Epithelial cell of proximal tubule (primary cell): ENCODE measurements around the gene CDC14A. TPM values are rescaled to one million over a fixed set of nuclear protein-coding genes. Genes with fewer than 3 reads are reported as not detected.

ENCODE experiments used
- DNase-seq: peaks from one replicate; pipeline ENCODE4 v3.0.0-alpha.2; 2011; ENCODE audit warnings: low read depth
- H3K4me3 ChIP-seq: 2 replicates; pipeline ENCODE4 v1.5.1; 2011; ENCODE audit warnings: low read depth, mild to moderate bottlenecking, low read length
- total RNA-seq: library from RNA; depleted of rRNA; stranded (reverse); fragments of >200 nt; gene quantifications from 2 replicates; pipeline ENCODE4 v1.2.3, GENCODE V29; 2015
- TF ChIP-seq, protein P1 (sequence below): conservative IDR thresholded peaks from 2 replicates; pipeline ENCODE4 v1.5.1; 2012; ENCODE audit warnings: low read depth, mild to moderate bottlenecking, low read length

The CDC14A gene
- total RNA-seq, 1 donor from 2014 or later, result 7.4 TPM

DNA sequence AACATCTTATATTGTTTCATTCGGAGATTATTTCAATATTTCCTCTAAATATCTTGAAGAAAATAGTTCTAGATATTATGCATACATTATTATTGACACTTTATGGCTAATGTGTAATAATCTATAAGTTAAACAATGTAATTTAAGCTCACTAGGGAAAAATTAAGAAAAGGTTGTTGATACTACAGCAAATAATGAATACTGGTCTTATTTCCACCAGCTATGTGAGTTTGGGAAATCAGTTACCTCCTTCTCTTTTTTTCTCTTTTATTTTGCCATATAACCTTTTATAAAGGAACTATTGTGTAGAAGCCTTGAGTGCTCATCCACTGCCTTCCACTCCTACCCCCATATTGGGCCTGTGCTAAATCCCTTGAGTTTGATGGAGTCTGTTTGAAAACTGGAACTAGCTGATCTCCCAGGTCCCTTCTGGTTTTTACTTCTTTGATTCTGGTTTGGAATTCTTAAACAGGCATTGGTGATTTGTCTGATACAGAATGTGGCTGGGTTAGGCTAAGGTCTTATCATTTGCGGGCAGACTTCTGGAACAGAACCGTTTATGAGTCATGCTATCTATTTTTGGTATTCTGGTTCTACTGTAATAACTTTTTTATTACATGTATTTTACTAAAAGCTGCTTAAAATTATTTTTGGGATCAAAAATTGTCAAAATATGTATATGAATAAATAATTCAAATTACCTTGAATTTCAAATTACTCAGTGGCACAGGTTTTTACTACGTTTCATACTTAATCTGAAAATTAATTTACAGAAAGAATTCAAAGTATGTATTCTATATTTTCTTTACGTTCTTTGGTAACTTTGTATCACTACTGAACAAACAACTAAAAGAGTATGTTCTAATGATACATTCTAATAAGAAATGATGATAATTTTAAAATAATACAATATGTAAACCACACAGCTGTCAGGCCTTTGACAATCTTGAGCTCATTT lies 5.0 kb upstream of the CDC14A start:
- DNase-seq, result no peak
- TF ChIP-seq, protein P1, sequence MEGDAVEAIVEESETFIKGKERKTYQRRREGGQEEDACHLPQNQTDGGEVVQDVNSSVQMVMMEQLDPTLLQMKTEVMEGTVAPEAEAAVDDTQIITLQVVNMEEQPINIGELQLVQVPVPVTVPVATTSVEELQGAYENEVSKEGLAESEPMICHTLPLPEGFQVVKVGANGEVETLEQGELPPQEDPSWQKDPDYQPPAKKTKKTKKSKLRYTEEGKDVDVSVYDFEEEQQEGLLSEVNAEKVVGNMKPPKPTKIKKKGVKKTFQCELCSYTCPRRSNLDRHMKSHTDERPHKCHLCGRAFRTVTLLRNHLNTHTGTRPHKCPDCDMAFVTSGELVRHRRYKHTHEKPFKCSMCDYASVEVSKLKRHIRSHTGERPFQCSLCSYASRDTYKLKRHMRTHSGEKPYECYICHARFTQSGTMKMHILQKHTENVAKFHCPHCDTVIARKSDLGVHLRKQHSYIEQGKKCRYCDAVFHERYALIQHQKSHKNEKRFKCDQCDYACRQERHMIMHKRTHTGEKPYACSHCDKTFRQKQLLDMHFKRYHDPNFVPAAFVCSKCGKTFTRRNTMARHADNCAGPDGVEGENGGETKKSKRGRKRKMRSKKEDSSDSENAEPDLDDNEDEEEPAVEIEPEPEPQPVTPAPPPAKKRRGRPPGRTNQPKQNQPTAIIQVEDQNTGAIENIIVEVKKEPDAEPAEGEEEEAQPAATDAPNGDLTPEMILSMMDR, result no peak
- H3K4me3 ChIP-seq, result no peak overlapping the region

DNA sequence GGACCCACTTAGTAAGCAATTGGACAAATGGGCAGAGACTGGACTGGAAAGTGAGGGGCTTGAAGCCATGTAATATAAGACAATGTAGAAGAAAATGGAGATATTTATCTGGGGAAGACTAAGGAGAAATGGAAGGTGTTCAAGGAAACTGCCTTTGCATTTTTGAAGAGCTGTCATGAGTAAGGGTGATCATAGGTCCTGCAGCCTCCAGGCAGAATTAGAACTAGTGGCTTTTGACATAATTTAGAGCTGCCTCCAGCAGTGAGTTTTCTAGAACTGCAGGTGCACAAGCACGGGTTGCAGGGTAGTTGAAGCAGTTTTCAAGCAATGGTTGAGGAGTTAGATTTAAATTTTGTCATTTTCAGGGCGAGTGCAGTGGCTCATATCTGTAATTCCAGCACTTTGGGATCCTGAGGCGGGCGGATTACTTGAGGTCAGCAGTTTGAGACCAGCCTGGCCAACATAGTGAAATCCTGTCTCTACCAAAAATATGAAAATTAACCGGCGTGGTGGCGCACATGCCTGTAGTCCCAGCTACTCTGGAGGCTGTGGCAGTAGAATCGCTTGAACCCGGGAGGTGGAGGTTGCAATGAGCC lies 3.7 kb upstream of the CDC14A start:
- DNase-seq, result no peak
- no peak overlapping the region for H3K4me3 ChIP-seq
- TF ChIP-seq, protein P1, result no peak

DNA sequence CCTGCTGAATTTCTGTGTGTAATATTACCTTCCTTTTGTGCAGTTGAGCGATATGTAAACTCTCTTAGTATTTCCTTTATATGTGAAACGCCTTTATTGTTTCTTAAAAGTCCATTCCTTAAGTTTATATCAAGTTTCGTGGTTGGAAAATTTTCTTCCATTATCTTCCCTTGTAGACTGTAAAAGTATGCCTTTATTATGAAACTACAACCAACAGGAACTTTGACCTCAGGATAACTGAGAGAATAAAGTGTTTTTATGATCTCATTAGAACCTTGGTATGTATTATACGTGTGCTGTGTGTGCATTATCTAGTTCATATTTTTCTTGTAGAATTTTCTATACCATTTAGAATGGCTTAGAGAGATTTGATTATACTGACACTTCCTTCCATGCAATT lies 3.1 kb upstream of the CDC14A start:
- TF ChIP-seq, protein P1, result no peak
- no peak overlapping the region for H3K4me3 ChIP-seq
- DNase-seq, result no peak

DNA sequence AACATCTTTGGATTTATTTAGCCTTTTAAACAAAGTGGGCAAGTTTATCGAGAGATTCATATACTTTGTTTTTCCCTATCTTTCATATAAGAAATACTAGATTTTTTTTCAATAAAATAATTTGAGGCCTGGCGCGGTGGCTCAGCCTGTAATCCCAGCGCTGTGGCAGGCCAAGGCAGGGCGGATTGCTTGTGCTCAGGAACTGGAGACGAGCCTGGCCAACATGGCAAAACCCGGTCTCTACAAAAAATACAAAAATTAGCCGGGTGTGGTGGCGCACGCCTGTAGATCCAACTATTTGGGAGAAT lies 1.6 kb upstream of the CDC14A start:
- TF ChIP-seq, protein P1, result no peak
- peak overlapping the region; percentile 67 for H3K4me3 ChIP-seq

DNA sequence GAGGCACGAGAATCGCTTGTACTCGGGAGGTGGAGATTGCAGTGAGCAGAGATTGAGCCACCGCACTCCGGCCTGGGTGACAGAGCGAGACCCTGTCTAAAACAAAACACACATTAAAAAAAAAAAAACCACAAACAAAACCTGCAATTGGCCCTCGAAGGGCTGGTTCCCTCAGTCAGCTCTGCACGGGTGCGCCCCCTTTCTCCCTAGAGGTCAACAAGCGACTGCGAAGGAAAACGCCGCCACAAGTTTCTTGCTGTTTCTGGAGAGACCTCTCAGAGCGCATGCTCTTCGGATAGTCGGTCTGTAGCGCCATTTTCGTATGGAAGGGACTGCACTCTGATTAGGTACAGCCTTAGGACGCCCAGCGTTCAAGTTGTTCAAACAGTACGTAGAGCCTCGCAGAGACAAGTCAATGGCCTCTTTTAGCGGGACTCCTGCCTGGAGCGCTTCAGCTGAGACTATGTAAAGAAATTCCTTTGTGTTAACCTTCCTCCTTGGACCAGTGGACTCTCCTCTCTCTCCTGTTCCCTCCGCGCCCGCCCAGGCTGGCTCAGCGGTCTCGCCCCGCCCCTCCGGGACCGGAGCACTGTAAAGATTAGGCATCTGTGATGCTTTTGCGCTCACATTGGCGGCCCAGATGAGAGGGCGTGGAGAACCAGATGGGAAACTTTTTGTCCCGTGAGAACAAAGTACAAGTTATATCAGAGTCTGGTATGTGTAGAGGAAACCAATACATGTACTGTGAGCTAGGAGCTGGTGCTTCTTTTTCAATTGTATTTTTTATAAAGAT lies 1.0 kb upstream of the CDC14A start:
- H3K4me3 ChIP-seq, result peak overlapping the region; percentile 67
- TF ChIP-seq, protein P1, result peak; percentile 34
- peak; percentile 75 for DNase-seq

More for the DNA sequence above, 1.6 kb upstream of the CDC14A start:
- DNase-seq, result no peak

DNA sequence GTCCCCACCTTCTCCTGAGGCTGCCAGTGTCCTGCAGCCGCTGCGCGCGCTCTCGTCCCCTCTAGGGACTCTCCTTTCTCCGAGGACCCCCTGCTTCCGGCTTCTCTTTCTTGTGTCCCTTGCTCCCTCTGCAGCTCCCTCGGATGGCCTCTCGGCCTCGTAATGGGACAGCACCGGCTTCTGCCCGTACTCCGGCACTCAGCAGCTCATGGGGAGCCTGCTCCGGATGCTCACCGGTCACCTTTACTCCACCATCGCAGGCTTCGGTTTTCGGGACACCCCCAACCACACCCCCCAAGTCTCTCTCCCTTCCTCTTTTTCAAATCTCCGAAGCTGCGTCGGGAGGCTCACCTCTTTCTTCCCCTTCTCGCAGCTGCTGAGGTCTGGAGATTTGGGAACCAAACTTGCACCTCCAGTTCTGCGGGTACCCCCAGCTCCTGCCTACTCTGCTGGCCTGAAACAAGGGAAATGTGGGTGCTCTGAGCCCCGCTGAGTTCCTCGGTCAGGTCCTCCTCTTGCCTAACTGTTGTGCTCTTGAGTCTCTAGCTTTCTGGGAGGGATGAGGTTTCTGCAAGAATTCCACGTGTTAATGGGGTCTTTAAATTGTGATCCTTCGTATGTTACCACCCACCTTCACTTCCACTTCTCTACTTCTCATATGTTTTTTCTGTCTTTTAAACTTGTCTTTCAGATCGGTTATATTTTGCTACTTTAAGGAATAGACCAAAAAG lies 930 bp downstream of the CDC14A start:
- DNase-seq, result no peak

More for the DNA sequence above, 930 bp downstream of the CDC14A start:
- H3K4me3 ChIP-seq, result peak overlapping the region; percentile 67
- TF ChIP-seq, protein P1, result no peak
